Body of pancreas (tissue), 4 donors: ENCODE data around the gene TSPAN31. TPM values are rescaled to one million over a fixed set of nuclear protein-coding genes. Genes with fewer than 3 reads are reported as not detected.
A peak's percentile ranks its signal among the peaks of the same experiment; 100 is the strongest.

Source experiments
- ATAC-seq: fragments of 150-250 bp; one replicate; pipeline ENCODE4 v1.9.1; 2016
- DNase-seq, 4 donors: peaks; one replicate each; pipeline ENCODE4 v3.0.0-alpha.2; 2019
- H3K27ac ChIP-seq, 4 donors: fragments of 200-600 bp; sonication (generic); 1 replicate in 3 of 4; 2 replicates in 1 of 4; pipeline versions ENCODE4 v1.5.1 to v1.6.1; 2016 to 2019; ENCODE audit warnings: mild to moderate bottlenecking in 1 of 4, mixed read lengths in 1 of 4, moderate library complexity in 1 of 4
- H3K27me3 ChIP-seq, 2 donors: fragments of 200-600 bp; sonication (generic); one replicate each; pipeline ENCODE4 v1.6.0; 2016; ENCODE audit warnings: mild to moderate bottlenecking in 1 of 2
- H3K36me3 ChIP-seq, 2 donors: fragments of 200-600 bp; sonication (generic); replicated peaks in 1 of 2; 2 replicates each; pipeline ENCODE4 v1.5.1; 2016; ENCODE audit warnings: low read depth in 2 of 2; ENCODE audit not compliant: insufficient read depth in 1 of 2
- H3K4me1 ChIP-seq: fragments of 200-600 bp; sonication (generic); one replicate; pipeline ENCODE4 v1.6.0; 2016
- H3K4me3 ChIP-seq, 2 donors: fragments of 200-600 bp; sonication (generic); 1 replicate in 1 of 2; 2 replicates in 1 of 2; pipeline ENCODE4 v1.5.1; 2016 to 2019
- H3K9me3 ChIP-seq, 3 donors: fragments of 200-600 bp; sonication (generic); 1 replicate in 2 of 3; 2 replicates in 1 of 3; pipeline ENCODE4 v1.5.1; 2016
- CTCF ChIP-seq, 7 experiments: fragments of 450-650 bp in 4 of 7; fragments of 200-600 bp in 3 of 7; sonication (generic) in 3 of 7; IDR thresholded peaks; one replicate each; pipeline ENCODE4 v1.5.1; 2016 to 2019; ENCODE audit warnings: antibody characterized with exemption in 7 of 7
- POLR2A ChIP-seq, 3 donors: fragments of 450-650 bp; IDR thresholded peaks; one replicate each; pipeline ENCODE4 v1.6.1; 2016; ENCODE audit warnings: antibody characterized with exemption in 3 of 3, mild to moderate bottlenecking in 2 of 3
- WGBS, 2 donors: methylation state at CpG; one replicate each; pipeline ENCODE4 v1.1.5; 2017; 5-methylcytosine and 5-hydroxymethylcytosine counted together
- intact Hi-C: fragments of 100-400 bp; cut with DNase I; formaldehyde crosslinking; loops from one replicate; pipeline ENCODE4 v1.15.1; 2023
- total RNA-seq, 2 donors: library from RNA; depleted of rRNA; stranded (reverse); fragments of >200 nt; gene quantifications; one replicate each; pipeline ENCODE4 v1.1.0, GENCODE V29; 2016

TSPAN31 gene
- total RNA-seq, 2 donors from 2014 or later: 33.7 to 36.9 TPM

DNA sequence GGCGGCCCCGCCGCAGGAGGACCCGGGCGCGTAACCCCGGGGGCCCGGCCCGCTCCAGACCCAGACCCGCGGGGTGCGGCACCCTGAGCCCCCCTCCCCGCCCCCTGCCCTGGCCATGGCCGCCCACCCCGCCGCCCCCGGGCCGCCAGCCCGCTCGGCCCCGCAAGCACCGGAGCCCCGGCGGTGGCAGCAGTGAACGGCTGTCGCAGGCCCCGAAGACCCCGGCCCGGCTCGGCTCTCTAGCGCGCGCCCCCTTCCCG, 10.3 kb downstream of the TSPAN31 start:
- intact Hi-C loops: no loop called here
- Histone ChIP-seq H3K4me3 (peak overlapping the region; percentile 46 to 65), H3K4me1 (peaks cover 38% of the 10 kb centered on the region), H3K27ac (peak overlapping the region; percentile 25 to 89 (median 72)), H3K27me3 (no peaks in the 10 kb centered on the region), H3K36me3 (no peaks in the 10 kb centered on the region), H3K9me3 (no peaks in the 10 kb centered on the region)
- ATAC-seq (no peak), DNase-seq (no peak)
- 3% methylated on average over 22 of the region's 34 CpGs; no CpG with 5 or more reads in 1 of the 2 donors for whole genome bisulfite sequencing, 2 donors
- TF ChIP-seq POLR2A (IDR thresholded peaks at IDR 0.05) (no peak), CTCF (IDR thresholded peaks at IDR 0.05) (no peak)

DNA sequence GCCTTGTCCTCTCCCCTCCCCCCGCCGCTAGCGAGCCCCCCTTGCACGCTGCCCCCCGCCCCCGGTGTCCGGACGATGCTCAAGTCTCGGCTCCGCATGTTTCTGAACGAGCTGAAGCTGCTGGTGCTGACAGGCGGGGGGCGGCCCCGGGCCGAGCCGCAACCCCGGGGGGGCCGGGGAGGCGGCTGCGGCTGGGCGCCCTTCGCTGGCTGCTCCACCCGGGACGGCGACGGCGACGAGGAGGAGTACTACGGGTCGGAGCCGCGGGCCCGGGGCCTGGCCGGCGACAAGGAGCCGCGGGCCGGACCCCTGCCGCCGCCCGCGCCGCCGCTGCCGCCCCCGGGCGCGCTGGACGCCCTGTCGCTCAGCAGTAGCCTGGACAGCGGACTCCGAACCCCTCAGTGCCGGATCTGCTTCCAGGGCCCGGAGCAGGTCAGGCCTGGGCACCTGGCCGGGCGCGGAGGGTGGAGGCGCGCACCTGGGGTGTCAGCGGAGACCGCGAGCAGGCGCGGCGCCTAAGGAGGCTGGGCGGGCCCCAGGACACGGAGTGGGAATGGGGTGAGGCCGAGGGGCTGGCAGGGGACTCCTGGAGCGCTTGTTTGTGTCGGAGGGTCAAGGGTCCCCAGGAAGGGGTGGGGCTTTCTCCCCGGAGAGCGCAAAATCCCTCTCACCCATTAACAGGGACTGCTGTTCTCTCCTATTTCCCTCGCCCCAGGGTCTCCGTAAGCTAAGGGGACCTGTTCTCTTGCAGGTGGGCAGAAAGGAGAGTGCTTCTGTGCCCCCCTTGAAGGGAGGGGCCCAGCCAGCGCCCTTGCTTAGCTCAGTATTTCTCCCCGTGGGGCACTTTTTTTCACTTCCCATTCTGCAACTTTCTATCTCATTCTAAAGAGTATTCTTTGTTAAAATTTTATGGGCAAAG, 10.9 kb downstream of the TSPAN31 start:
- Histone ChIP-seq H3K27ac (peak overlapping the region; percentile 25 to 89 (median 72)), H3K4me3 (peak overlapping the region; percentile 46 to 65), H3K4me1 (peaks cover 34% of the 10 kb centered on the region), H3K27me3 (no peaks in the 10 kb centered on the region), H3K36me3 (no peaks in the 10 kb centered on the region), H3K9me3 (no peaks in the 10 kb centered on the region)
- peak; percentile 7 for ATAC-seq
- DNase-seq: peak; percentile 54 to 65 (median 58)
- WGBS, 2 donors: 1 to 2% methylated on average over 6 to 40 of the region's 76 CpGs
- TF ChIP-seq POLR2A (IDR thresholded peaks at IDR 0.05) (peak in 2 of 3 donors; percentile 26 to 31), CTCF (IDR thresholded peaks at IDR 0.05) (no peak)
- intact Hi-C loops: no loop called here

DNA sequence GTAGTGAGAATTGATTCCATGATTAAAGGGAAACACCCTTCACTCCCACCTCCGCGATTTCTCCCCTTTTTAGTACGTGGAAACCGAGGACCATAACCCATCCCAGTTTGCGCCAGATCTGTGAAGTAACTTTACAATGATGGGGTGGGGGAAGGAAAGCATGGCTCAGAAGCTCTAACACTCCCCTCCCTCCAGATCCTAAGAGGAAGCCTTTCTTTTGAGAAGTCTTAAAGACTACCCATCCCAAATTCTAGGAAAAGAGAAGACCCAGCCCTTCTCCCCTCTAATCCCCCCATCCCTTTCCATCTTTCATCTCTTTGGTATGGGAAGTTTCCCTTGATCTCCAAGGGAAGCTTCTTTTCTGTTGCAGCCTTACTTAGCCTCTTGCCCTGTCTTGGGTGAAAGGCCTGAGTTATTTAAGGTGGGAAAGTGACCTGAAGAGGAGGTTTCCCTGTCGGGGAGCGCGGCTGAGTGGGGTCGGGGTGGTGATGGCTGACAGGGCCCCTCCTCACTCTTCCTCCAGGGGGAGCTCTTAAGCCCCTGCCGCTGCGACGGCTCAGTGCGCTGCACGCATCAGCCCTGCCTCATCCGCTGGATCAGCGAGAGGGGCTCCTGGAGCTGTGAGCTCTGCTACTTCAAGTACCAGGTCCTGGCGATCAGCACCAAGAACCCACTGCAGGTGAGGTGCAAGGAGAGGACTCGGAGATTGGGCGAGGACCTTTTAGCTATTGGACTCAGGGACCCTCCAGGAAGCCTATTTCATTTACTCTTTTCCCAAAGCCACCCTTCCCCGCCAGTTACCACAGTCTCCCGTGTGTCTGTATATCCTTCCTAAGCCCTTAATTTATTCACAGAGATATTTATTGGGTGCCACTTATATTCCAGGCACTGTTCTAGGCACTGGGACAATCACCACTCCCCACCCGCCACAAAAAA, 11.8 kb downstream of the TSPAN31 start:
- Histone ChIP-seq H3K4me3 (no peak overlapping the region), H3K9me3 (no peaks in the 10 kb centered on the region), H3K36me3 (no peaks in the 10 kb centered on the region), H3K4me1 (peaks cover 25% of the 10 kb centered on the region), H3K27ac (peak overlapping the region in 1 of 4 donors; percentile 89), H3K27me3 (no peaks in the 10 kb centered on the region)
- TF ChIP-seq CTCF (IDR thresholded peaks at IDR 0.05): peak; percentile 33 to 60 (median 58)
- no peak for TF ChIP-seq POLR2A (IDR thresholded peaks at IDR 0.05)
- WGBS, 2 donors: 38 to 40% methylated on average over 16 to 22 of the region's 22 CpGs
- ATAC-seq (no peak), DNase-seq (peak in 3 of 4 donors; percentile 43 to 54 (median 54))
- intact Hi-C loops: no loop called here

GRCh38 chr12:57757771-57758170, 12.9 kb downstream of the TSPAN31 start:
- DNase-seq (no peak), ATAC-seq (no peak)
- Histone ChIP-seq H3K36me3 (no peaks in the 10 kb centered on the region), H3K27me3 (no peaks in the 10 kb centered on the region), H3K4me3 (no peak overlapping the region), H3K9me3 (no peaks in the 10 kb centered on the region), H3K4me1 (peaks cover 21% of the 10 kb centered on the region), H3K27ac (no peak overlapping the region)
- TF ChIP-seq CTCF (IDR thresholded peaks at IDR 0.05) (no peak), POLR2A (IDR thresholded peaks at IDR 0.05) (no peak)
- intact Hi-C loops: no loop called here
- 86 to 88% methylated on average over 4 of the region's 4 CpGs for WGBS, 2 donors
